Mesenchymal stem cell (in vitro differentiated cells and primary cell): ENCODE measurements around the gene PAX3.

Experiments used
- DNase-seq: peaks from one replicate; pipeline ENCODE4 v3.0.0-alpha.2; 2013
- H2AFZ ChIP-seq: one replicate; pipeline ENCODE4 v1.6.1; 2013; ENCODE audit warnings: low read depth, mild to moderate bottlenecking, control low read depth, inconsistent platforms, low read length, moderate library complexity
- H2AK5ac ChIP-seq: 2 replicates; pipeline ENCODE4 v1.6.1; 2013; ENCODE audit warnings: low read length, moderate library complexity, mild to moderate bottlenecking, inconsistent platforms; ENCODE audit not compliant: severe bottlenecking
- H2BK120ac ChIP-seq: one replicate; pipeline ENCODE4 v1.6.1; 2013; ENCODE audit warnings: low read depth, mild to moderate bottlenecking, inconsistent platforms, low read length, moderate library complexity
- H2BK12ac ChIP-seq, 2 experiments: one replicate each; pipeline ENCODE4 v1.6.1; 2013; ENCODE audit warnings: inconsistent platforms in 2 of 2, low read length in 2 of 2, mild to moderate bottlenecking in 2 of 2, moderate library complexity in 2 of 2, control low read depth in 1 of 2
- H2BK15ac ChIP-seq: one replicate; pipeline ENCODE4 v1.6.1; 2013; ENCODE audit warnings: mild to moderate bottlenecking, low read depth, inconsistent platforms; ENCODE audit not compliant: poor library complexity, severe bottlenecking
- H2BK5ac ChIP-seq: 2 replicates; pipeline ENCODE4 v1.6.1; 2013; ENCODE audit warnings: low read depth, mild to moderate bottlenecking, low read length, control low read depth, inconsistent platforms; ENCODE audit not compliant: poor library complexity, severe bottlenecking
- H3K14ac ChIP-seq, 2 experiments: one replicate each; pipeline ENCODE4 v1.6.1; 2013; ENCODE audit warnings: inconsistent platforms in 2 of 2, low read length in 2 of 2, control low read depth in 1 of 2, mild to moderate bottlenecking in 1 of 2, moderate library complexity in 1 of 2
- H3K18ac ChIP-seq, 2 experiments: one replicate each; pipeline ENCODE4 v1.6.1; 2013; ENCODE audit warnings: inconsistent platforms in 2 of 2, low read length in 2 of 2, control low read depth in 1 of 2, low read depth in 1 of 2, mild to moderate bottlenecking in 1 of 2
- H3K23ac ChIP-seq, 2 experiments: one replicate each; pipeline ENCODE4 v1.6.1; 2013; ENCODE audit warnings: inconsistent platforms in 2 of 2, low read length in 2 of 2, mild to moderate bottlenecking in 2 of 2, moderate library complexity in 2 of 2, control low read depth in 1 of 2
- H3K27ac ChIP-seq: 2 replicates; pipeline ENCODE4 v1.5.1; 2013; ENCODE audit warnings: mild to moderate bottlenecking, moderate library complexity, low read length, control low read depth, inconsistent platforms; ENCODE audit not compliant: poor library complexity, severe bottlenecking
- H3K27me3 ChIP-seq, 2 experiments: 2 replicates each; pipeline versions ENCODE4 v1.6.1 to v1.7.0; 2013; ENCODE audit warnings: low read length in 2 of 2, mild to moderate bottlenecking in 2 of 2, moderate library complexity in 2 of 2, control low read depth in 1 of 2, inconsistent platforms in 1 of 2; ENCODE audit not compliant: control insufficient read depth in 1 of 2, insufficient read depth in 1 of 2
- H3K36me3 ChIP-seq, 2 experiments: 2 replicates each; pipeline versions ENCODE4 v1.6.1 to v1.7.0; 2013; ENCODE audit warnings: low read length in 2 of 2, control low read depth in 1 of 2, inconsistent platforms in 1 of 2, low read depth in 1 of 2, mild to moderate bottlenecking in 1 of 2; ENCODE audit not compliant: insufficient read depth in 2 of 2, control insufficient read depth in 1 of 2
- H3K4ac ChIP-seq, 2 experiments: one replicate each; pipeline ENCODE4 v1.6.1; 2013; ENCODE audit warnings: inconsistent platforms in 2 of 2, low read length in 2 of 2, mild to moderate bottlenecking in 2 of 2, moderate library complexity in 2 of 2, control low read depth in 1 of 2, low read depth in 1 of 2
- H3K4me1 ChIP-seq: 2 replicates; pipeline ENCODE4 v1.6.1; 2013; ENCODE audit warnings: low read depth, low read length, control low read depth; ENCODE audit not compliant: control insufficient read depth, insufficient read depth
- H3K4me2 ChIP-seq: 2 replicates; pipeline ENCODE4 v1.6.1; 2013; ENCODE audit warnings: low read length, mild to moderate bottlenecking, inconsistent platforms; ENCODE audit not compliant: poor library complexity, severe bottlenecking
- H3K4me3 ChIP-seq, 2 experiments: 2 replicates each; pipeline versions ENCODE4 v1.5.1 to v1.7.0; 2013; ENCODE audit warnings: low read length in 2 of 2, mild to moderate bottlenecking in 2 of 2, control low read depth in 1 of 2, low read depth in 1 of 2; ENCODE audit not compliant: insufficient read depth in 1 of 2
- H3K79me1 ChIP-seq: replicated peaks from 2 replicates; pipeline ENCODE4 v1.6.1; 2013; ENCODE audit warnings: mild to moderate bottlenecking, control low read depth, low read length, inconsistent platforms; ENCODE audit not compliant: poor library complexity, severe bottlenecking
- H3K9ac ChIP-seq: 2 replicates; pipeline ENCODE4 v1.7.0; 2013; ENCODE audit warnings: mild to moderate bottlenecking, low read length, moderate library complexity
- H3K9me3 ChIP-seq: 2 replicates; pipeline ENCODE4 v1.7.0; 2013; ENCODE audit warnings: mild to moderate bottlenecking, low read length; ENCODE audit not compliant: control insufficient read depth
- H4K8ac ChIP-seq: one replicate; pipeline ENCODE4 v1.6.1; 2013; ENCODE audit warnings: inconsistent platforms, mild to moderate bottlenecking, low read length, moderate library complexity
- H4K91ac ChIP-seq: one replicate; pipeline ENCODE4 v1.6.1; 2013; ENCODE audit warnings: mild to moderate bottlenecking, low read length, inconsistent platforms
- WGBS: methylation state at CpG from one replicate; pipeline ENCODE4 v1.1.7; 2013; ENCODE audit warnings: mixed read lengths; 5-methylcytosine and 5-hydroxymethylcytosine counted together

The PAX3 gene

GRCh38 chr2:222218786-222219185 lies 80.0 kb downstream of the PAX3 start:
- Histone ChIP-seq H3K36me3 (no peaks in the 10 kb centered on the region), H3K4me1 (no peaks in the 10 kb centered on the region), H4K8ac (no peak overlapping the region), H2BK5ac (no peak overlapping the region), H2BK120ac (no peak overlapping the region), H4K91ac (no peak overlapping the region), H3K4me3 (no peak overlapping the region), H3K18ac (no peak overlapping the region), H2BK12ac (no peak overlapping the region), H2BK15ac (no peak overlapping the region), H2AFZ (no peak overlapping the region), H3K23ac (no peak overlapping the region), H3K4me2 (no peak overlapping the region), H3K9me3 (no peaks in the 10 kb centered on the region), H3K14ac (no peak overlapping the region), H3K27ac (no peak overlapping the region), H3K27me3 (peaks cover 0 to 10% of the 10 kb centered on the region in 2 experiments), H2AK5ac (no peak overlapping the region), H3K9ac (no peak overlapping the region), H3K79me1 (no peaks in the 10 kb centered on the region), H3K4ac (no peak overlapping the region)
- WGBS: 58% methylated on average over 3 of the region's 6 CpGs
- DNase-seq: no peak

- no peak overlapping the region for H2BK5ac ChIP-seq
- DNase-seq: no peak
- H3K27me3 ChIP-seq: peaks cover 0 to 18% of the 10 kb centered on the region in 2 experiments
- H3K4ac ChIP-seq: no peak overlapping the region
- H3K4me3 ChIP-seq: no peak overlapping the region
- H3K36me3 ChIP-seq: no peaks in the 10 kb centered on the region
- no peaks in the 10 kb centered on the region for H3K79me1 ChIP-seq
- H2AK5ac ChIP-seq: no peak overlapping the region
- no peak overlapping the region for H3K18ac ChIP-seq
- H3K9me3 ChIP-seq: no peaks in the 10 kb centered on the region
- no peak overlapping the region for H2BK120ac ChIP-seq
- no peak overlapping the region for H4K8ac ChIP-seq
- no peak overlapping the region for H2BK15ac ChIP-seq
- no peak overlapping the region for H2AFZ ChIP-seq
- H3K23ac ChIP-seq: no peak overlapping the region
- H3K4me1 ChIP-seq: no peaks in the 10 kb centered on the region
- no peak overlapping the region for H3K9ac ChIP-seq
- H3K4me2 ChIP-seq: no peak overlapping the region
- no peak overlapping the region for H3K27ac ChIP-seq
- WGBS: no CpG with 5 or more reads among the region's 1 CpG
- no peak overlapping the region for H2BK12ac ChIP-seq
- no peak overlapping the region for H4K91ac ChIP-seq
- H3K14ac ChIP-seq: no peak overlapping the region
Measured at GRCh38 chr2:222217712-222218111, 81.1 kb downstream of the PAX3 start.

GRCh38 chr2:222214885-222215284 lies 83.9 kb downstream of the PAX3 start:
- peaks cover 0 to 14% of the 10 kb centered on the region in 2 experiments for H3K27me3 ChIP-seq
- no peak for DNase-seq
- H3K23ac ChIP-seq: no peak overlapping the region
- no peak overlapping the region for H3K27ac ChIP-seq
- no peak overlapping the region for H3K18ac ChIP-seq
- no peak overlapping the region for H3K4me2 ChIP-seq
- H2BK120ac ChIP-seq: no peak overlapping the region
- H3K14ac ChIP-seq: no peak overlapping the region
- no peaks in the 10 kb centered on the region for H3K4me1 ChIP-seq
- no peaks in the 10 kb centered on the region for H3K79me1 ChIP-seq
- no peak overlapping the region for H3K9ac ChIP-seq
- no CpG with 5 or more reads among the region's 1 CpG for WGBS
- no peak overlapping the region for H4K8ac ChIP-seq
- no peak overlapping the region for H3K4ac ChIP-seq
- H2AFZ ChIP-seq: no peak overlapping the region
- H2BK12ac ChIP-seq: no peak overlapping the region
- H2BK15ac ChIP-seq: no peak overlapping the region
- no peak overlapping the region for H4K91ac ChIP-seq
- H2BK5ac ChIP-seq: no peak overlapping the region
- H3K36me3 ChIP-seq: no peaks in the 10 kb centered on the region
- no peak overlapping the region for H3K4me3 ChIP-seq
- no peaks in the 10 kb centered on the region for H3K9me3 ChIP-seq
- no peak overlapping the region for H2AK5ac ChIP-seq

- Histone ChIP-seq H3K27ac (no peak overlapping the region), H2AFZ (no peak overlapping the region), H3K36me3 (no peaks in the 10 kb centered on the region), H3K27me3 (peaks cover 0 to 13% of the 10 kb centered on the region in 2 experiments), H3K79me1 (no peaks in the 10 kb centered on the region), H3K14ac (no peak overlapping the region), H2BK12ac (no peak overlapping the region), H3K4me3 (no peak overlapping the region), H2BK120ac (no peak overlapping the region), H2BK5ac (peak overlapping the region; percentile 31), H2AK5ac (no peak overlapping the region), H2BK15ac (no peak overlapping the region), H3K9me3 (no peaks in the 10 kb centered on the region), H3K9ac (no peak overlapping the region), H3K4ac (no peak overlapping the region), H3K4me1 (no peaks in the 10 kb centered on the region), H4K8ac (no peak overlapping the region), H4K91ac (no peak overlapping the region), H3K23ac (no peak overlapping the region), H3K18ac (no peak overlapping the region), H3K4me2 (no peak overlapping the region)
- no peak for DNase-seq
- 44% methylated on average over 5 of the region's 5 CpGs for WGBS
Measured at GRCh38 chr2:222213049-222213448, 85.7 kb downstream of the PAX3 start.
